Panc1 (cell line): Measurements from ENCODE around the gene PAPPA.

Experiments used
- POLR2AphosphoS5 ChIP-seq: IDR thresholded peaks from 2 replicates; pipeline ENCODE4 v1.6.1; 2012; ENCODE audit warnings: mild to moderate bottlenecking, low read depth, low read length, moderate library complexity
- TF ChIP-seq, protein P1 (sequence below): fragments of 450-650 bp; IDR thresholded peaks from 2 replicates; pipeline ENCODE4 v1.5.1; 2017; ENCODE audit warnings: mild to moderate bottlenecking

DNA sequence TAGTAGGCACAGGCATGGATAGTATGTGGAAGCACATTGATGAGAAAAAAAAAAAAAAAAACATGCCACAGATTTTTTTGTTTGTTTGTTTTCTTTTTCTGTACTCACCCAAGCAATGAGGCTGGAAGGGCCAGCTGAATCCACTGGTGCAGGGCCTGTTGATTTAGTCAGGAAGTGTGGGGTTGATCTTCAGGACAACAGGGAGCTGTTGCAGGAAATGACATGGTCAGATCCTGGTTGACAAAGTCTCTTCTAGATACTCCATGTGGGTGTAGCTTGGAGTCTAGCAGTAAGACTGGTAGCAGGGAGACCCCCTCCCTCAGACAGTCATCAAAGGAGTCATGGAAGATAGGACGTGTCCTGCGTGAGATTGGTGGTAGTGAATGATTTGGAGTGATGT lies 191.8 kb downstream of the PAPPA start:
- TF ChIP-seq, protein P1, sequence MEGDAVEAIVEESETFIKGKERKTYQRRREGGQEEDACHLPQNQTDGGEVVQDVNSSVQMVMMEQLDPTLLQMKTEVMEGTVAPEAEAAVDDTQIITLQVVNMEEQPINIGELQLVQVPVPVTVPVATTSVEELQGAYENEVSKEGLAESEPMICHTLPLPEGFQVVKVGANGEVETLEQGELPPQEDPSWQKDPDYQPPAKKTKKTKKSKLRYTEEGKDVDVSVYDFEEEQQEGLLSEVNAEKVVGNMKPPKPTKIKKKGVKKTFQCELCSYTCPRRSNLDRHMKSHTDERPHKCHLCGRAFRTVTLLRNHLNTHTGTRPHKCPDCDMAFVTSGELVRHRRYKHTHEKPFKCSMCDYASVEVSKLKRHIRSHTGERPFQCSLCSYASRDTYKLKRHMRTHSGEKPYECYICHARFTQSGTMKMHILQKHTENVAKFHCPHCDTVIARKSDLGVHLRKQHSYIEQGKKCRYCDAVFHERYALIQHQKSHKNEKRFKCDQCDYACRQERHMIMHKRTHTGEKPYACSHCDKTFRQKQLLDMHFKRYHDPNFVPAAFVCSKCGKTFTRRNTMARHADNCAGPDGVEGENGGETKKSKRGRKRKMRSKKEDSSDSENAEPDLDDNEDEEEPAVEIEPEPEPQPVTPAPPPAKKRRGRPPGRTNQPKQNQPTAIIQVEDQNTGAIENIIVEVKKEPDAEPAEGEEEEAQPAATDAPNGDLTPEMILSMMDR = no peak
- TF ChIP-seq POLR2AphosphoS5 = no peak
